Astrocyte of the spinal cord (primary cell): ENCODE data around the gene MED4.
"Not testable (repeated sequence)": the region's sequence is repeated elsewhere in the genome, so short reads cannot be mapped to it uniquely, and the experiment has no call there.

Experiments
- DNase-seq: peaks from one replicate; pipeline ENCODE4 v3.0.0; 2011; ENCODE audit warnings: low read depth, low spot score
- H3K4me3 ChIP-seq: 2 replicates; pipeline ENCODE4 v1.5.1; 2011; ENCODE audit warnings: low read depth, mild to moderate bottlenecking, low read length, moderate library complexity
- in situ Hi-C: cut with HindIII; loops from 2 replicates; pipeline ENCODE4 v1.10.0; 2017; ENCODE audit warnings: low sequenced_read_pairs
- TF ChIP-seq, protein P1 (sequence below): IDR thresholded peaks from 2 replicates; pipeline ENCODE4 v1.5.1; 2012; ENCODE audit warnings: low read depth, mild to moderate bottlenecking, low read length, inconsistent platforms

MED4 gene

DNA sequence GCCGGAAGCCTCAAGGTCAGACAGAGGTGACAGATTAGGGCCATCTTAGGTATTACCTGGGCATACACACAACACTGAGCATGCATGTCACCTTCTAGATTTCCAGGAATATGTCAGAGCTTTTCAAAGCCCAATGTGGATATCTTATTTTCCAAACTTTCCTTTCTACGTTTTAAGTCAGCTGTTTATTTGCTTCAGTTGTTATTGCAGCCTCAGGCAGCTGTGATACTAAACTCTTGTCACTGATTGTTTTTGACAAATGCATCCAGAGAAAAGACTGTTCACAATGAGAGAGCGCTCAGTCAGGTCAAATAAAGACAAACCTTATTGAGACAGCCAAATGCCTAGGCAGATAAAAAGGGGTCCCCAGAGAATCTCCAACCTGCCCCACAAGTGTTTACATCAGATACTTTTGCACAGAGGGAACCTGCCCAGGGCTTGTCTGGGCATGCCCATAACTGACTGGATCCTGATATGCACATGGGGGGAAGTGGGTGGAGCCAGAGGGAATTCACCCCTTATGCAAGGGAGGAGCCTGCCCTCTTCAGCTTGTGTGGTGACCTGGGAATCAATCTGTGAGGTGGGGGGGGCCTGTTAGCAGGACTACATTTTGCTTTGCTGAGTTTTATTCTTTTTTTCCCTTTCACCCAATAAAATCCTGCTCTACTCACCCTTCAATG lies 28.5 kb downstream of the MED4 start:
- TF ChIP-seq, protein P1, sequence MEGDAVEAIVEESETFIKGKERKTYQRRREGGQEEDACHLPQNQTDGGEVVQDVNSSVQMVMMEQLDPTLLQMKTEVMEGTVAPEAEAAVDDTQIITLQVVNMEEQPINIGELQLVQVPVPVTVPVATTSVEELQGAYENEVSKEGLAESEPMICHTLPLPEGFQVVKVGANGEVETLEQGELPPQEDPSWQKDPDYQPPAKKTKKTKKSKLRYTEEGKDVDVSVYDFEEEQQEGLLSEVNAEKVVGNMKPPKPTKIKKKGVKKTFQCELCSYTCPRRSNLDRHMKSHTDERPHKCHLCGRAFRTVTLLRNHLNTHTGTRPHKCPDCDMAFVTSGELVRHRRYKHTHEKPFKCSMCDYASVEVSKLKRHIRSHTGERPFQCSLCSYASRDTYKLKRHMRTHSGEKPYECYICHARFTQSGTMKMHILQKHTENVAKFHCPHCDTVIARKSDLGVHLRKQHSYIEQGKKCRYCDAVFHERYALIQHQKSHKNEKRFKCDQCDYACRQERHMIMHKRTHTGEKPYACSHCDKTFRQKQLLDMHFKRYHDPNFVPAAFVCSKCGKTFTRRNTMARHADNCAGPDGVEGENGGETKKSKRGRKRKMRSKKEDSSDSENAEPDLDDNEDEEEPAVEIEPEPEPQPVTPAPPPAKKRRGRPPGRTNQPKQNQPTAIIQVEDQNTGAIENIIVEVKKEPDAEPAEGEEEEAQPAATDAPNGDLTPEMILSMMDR, result no peak
- DNase-seq, result no peak
- no peak overlapping the region for H3K4me3 ChIP-seq
- in situ Hi-C loops, result no loop called here

GRCh38 chr13:48059951-48060350 lies 35.0 kb downstream of the MED4 start:
- H3K4me3 ChIP-seq, DNase-seq, in situ Hi-C loops: not testable (repeated sequence)

DNA sequence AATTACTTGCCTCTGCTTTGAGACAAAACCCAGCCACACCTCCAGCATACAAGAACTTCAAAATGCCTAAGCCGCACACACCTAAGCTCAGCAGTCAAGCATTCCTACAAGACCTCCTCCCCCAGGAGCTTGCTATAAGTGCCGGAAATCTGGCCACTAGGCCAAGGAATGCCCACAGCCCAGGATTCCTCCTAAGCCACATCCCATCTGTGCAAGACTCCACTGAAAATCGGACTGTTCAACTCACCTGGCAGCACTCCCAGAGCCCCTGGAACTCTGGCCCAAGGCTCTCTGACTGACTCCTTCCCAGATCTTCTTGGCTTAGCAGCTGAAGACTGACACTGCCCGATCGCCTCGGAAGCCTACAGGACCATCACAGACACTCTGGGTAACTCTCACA lies 36.4 kb downstream of the MED4 start:
- peak; percentile 26 for DNase-seq
- in situ Hi-C loops, H3K4me3 ChIP-seq: not testable (repeated sequence)

GRCh38 chr13:48055712-48056111 lies 39.2 kb downstream of the MED4 start:
- no peak for DNase-seq

DNA sequence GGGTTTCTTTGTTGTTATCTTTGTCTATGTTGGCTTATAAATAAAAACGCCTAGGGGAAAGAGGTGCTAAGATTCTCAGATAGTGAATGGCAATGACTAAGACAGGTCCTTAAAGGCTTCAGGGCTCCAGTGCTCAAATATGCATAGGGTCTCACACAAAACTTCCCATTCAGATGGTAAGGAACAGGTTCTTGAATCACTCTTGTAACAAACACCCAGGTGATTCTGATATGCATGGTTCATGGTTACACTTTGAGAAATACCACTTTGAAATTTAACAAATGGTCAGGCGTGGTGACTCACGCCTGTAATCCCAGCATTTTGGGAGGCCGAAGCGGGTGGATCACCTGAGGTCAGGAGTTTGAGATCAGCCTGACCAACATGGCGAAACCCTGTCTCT lies 40.3 kb downstream of the MED4 start:
- DNase-seq, result no peak
- in situ Hi-C loops, result no loop called here
- TF ChIP-seq, protein P1, result no peak
- H3K4me3 ChIP-seq, result no peak overlapping the region

More at GRCh38 chr13:48055712-48056111, 39.2 kb downstream of the MED4 start:
- TF ChIP-seq, protein P1, result no peak
- in situ Hi-C loops, result no loop called here
- H3K4me3 ChIP-seq, result no peak overlapping the region

GRCh38 chr13:48050550-48050949 lies 44.4 kb downstream of the MED4 start:
- H3K4me3 ChIP-seq, result no peak overlapping the region
- no peak for DNase-seq
- in situ Hi-C loops, result no loop called here
- TF ChIP-seq, protein P1, result no peak

DNA sequence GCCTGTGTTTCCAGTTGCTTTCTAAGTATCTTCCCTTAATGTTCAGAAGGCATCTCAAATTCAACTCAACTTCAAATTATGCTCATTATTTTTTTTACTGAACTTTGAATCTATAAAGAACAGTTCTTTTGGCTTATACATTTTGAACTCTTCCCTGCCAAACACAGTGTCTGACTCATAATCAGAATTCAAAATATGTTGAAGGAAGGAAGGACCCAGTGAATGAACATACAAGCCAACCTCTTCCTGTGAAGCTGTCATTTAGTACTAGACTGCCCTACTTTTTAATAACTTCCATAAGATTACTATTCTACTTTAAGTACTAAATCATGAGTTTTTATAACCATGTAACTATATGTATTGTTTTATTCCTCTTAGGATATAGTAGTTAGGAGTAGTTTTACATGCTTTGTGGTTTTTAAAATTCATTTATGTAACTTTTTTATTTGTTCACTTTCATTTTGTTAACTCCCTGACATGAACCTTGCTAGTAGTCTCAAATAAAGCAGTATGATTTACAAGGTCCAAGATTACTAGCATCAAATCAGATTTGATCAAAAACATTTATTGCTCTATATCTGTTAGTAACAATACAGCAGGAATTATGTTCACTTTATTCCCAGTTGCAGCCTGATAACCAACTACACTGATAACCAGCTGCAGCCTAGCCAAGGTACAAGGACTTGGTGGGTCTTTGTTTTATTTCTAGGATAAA lies 51.0 kb downstream of the MED4 start:
- peak; percentile 67 for DNase-seq
- in situ Hi-C loops, result no loop called here
- H3K4me3 ChIP-seq, result no peak overlapping the region
- TF ChIP-seq, protein P1, result no peak
